ENCODE measurements around the gene ATXN1.

ATXN1 gene

DNA sequence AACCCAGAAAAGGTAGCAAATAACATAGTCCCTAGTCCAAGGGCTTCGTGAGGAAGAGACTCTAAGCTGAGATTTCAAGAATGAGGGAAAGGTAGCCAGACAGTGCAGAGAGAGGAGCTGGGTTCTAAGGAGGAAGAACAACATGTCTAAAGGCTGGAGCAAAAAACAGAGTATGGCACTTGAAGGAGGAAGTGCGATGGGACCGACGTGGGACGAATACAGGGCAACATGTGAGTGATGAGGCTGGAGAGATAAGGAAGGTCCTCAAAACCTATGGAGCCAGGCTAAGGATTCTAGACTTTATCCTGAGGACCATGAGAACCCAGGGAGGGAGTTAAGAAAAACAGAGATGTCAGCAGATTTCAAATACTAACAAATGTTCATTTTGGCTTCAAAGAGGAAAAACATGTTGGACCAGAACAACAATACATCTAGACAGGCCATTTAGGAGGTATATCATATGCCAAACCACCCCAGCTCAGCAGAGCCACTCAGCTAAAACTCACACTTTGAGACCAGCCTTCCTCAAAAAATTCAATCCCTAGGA is 17.5 kb downstream of the ATXN1 start:
- no peak for DNase-seq (ENCODE audit: low spot score)

DNA sequence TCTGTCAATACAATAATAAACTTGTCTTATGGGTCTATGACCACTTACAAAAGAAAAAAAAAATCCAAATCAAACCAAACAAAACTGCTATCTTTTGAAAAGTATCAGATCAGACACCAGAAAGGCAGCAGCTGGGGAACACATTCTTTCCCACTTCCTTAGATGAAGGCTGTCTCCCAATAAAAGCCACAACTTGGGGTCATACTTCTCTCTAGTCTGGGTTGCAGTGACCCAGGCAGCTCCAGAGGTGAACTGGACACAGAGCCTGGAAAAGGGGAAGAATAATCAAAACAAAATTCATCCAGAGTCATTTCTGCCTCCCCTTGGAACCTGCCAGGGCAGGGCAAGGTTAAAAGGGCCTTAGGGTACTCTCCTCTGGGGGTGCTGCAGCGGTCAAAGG is 19.1 kb downstream of the ATXN1 start:
- DNase-seq (ENCODE audit: low spot score), result no peak

- DNase-seq (ENCODE audit: low spot score), result no peak
These were observed 19.9 kb downstream of the ATXN1 start for GRCh38 chr6:16741112-16742016.

DNA sequence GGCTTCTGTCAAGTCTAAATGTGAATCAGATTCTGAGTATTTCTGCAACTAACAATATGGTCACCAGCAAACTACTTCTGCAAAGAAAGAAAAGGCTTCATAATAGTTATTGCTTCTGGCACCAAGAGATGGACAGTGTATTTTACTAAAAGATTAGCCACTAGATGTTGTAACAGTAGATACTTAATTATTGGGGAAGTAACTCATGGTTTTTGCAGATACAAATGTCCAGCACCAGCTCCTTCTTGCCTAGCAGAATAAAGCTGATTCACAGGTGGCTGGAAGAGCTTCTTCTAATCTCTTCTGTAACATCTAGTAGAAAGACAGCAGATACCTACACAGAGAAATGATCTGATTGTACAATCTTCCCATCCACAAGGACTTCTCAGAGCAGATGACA is 21.2 kb downstream of the ATXN1 start:
- DNase-seq (ENCODE audit: low spot score), result no peak

GRCh38 chr6:16739329-16739801 is 21.9 kb downstream of the ATXN1 start:
- no peak for DNase-seq (ENCODE audit: low spot score)

DNA sequence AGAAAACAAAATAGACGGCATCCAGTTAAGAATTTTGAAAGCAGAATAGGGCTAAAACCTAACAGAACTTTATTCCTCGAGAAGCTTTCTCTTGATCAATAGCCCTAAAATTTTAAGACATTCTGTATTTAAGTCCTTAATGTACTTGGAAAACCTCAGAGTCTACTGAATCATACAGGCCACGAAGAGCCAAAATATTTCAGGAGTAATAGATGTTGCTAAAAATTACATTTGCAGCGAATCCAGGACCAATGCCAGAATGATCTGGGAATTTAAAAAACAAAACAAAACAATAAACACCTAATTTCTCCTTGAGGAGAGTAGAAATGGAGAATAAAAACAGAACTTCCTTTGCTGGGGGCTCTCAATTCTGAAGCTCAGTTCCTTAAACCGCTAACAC is 23.3 kb downstream of the ATXN1 start:
- DNase-seq (ENCODE audit: low spot score), result no peak

- no peak for DNase-seq (ENCODE audit: low spot score)
These were observed 24.1 kb downstream of the ATXN1 start for GRCh38 chr6:16736856-16737775.

GRCh38 chr6:16735014-16735413 is 26.2 kb downstream of the ATXN1 start:
- DNase-seq (ENCODE audit: low spot score), result no peak

DNA sequence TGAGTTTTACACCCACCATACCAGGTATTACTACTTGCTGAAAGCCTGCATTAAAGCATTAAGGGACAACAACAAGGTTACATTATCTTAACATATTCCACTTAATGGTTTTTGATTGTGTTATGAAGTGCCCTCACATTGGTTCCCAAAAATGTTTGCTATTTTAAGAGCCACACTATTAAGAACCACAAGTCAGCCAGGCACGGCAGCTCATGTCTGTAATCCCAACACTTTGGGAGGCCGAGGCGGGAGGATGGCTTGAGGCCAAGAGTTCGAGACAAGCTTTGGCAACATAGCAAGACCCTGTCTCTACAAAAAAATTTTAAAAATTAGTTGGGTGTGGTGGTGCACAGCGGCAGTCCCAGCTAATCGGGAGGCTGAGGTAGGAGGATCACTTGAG is 28.2 kb downstream of the ATXN1 start:
- no peak for DNase-seq (ENCODE audit: low spot score)

GRCh38 chr6:16731478-16732051 is 29.7 kb downstream of the ATXN1 start:
- no peak for DNase-seq (ENCODE audit: low spot score)

DNA sequence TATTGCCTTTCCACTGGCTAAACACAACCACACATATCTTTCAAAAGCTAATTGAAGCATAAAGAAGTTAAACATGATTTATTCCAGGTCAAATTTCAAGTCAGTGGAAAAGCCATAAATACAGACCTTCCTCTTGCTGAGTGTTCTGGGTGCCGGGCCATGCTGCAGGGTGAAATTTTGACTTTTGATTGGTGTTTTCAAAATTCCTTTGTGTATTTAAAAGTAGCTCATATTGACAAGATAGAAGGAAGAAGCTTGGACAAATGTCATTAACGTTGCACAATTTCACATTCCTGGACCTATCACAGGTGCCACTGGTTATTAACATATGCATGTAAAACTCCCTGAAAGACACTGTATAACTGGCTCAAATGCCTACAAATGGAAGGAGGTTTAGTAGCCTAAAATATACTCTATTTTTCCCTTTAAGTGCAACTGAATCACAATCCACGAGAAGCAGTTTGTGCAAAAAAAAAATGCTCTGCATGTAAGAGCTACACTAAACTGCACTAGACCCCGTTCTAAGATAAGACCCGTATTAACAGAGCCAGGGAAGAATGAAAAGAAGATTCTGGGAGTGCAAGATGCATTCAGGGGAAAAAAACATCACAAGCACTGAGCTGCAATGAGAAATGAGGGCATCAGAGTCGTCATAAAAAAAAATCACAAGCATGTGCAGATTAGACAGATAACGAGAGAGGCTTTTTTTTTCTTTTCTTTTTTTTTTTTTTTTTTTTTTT is 30.4 kb downstream of the ATXN1 start:
- DNase-seq (ENCODE audit: low spot score), result no peak

DNA sequence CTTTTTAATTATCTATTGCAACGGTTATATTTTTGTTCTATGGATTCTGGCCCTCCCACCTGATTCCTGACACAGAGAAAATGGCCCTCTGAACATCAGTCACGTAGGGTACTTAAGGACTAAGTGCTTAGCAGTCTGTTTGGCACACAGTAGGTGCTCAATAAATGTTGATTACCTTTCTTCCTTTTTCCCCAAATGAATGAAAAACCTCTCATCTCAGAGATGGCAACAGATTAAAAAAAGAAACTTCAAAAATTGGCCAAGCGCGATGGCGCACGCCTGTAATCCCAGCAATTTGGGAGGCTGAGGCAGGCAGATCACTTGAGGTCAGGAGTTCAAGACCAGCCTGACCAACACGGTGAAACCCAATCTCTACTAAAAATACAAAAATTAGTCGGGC is 31.5 kb downstream of the ATXN1 start:
- DNase-seq (ENCODE audit: low spot score), result no peak

- DNase-seq (ENCODE audit: low spot score), result no peak
These were observed 32.0 kb downstream of the ATXN1 start for GRCh38 chr6:16729183-16729691.

DNA sequence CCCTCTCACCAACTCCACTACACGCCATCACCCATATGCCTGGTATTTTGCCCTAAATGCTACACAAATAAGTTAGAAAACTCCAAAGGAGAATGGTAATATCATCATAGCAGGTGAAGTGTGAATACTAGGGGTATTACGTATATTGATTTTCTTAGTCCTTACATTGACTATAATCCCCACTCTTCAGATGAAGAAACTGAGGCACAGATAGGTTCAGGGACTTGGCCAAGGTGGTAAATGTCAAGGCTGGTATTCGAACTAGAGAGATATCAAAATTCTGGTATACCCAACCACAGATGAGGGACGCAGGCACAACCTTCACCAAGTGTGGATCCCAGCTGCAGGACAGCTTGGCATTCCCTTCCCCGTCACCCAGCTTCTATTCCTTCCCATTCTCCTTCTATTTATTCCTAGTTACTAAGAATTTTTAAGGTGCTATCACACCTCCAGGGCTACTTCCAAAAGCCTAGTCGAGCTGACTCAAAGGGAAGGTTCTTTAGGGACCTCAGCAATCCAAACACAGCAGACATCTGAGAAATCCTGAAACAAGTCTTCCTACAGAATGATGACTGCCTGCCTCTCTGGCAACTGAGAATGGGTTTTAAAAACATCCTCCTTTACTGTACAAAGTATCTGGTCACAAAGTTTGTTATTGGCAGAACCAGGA is 32.6 kb downstream of the ATXN1 start:
- no peak for DNase-seq (ENCODE audit: low spot score)

DNA sequence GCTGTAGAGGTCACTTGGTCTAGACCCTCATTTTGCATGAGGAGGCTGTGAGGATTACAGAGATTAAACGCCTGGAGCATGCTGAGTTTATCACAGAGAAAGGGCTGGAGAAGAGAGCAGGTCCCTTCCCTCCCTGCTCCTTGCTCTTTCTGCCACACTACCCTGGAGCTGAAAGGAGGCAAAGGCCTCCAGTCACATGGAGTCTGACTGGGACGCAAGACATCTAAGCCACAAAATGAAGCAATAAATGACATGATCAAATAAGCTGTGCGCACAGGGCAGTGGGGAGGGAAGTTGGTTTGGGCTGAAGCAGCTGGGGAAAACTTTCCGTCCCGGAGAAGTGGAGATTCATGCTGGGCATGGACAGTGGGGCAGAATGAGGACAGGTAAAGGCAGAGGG is 33.3 kb downstream of the ATXN1 start:
- DNase-seq (ENCODE audit: low spot score), result no peak

DNA sequence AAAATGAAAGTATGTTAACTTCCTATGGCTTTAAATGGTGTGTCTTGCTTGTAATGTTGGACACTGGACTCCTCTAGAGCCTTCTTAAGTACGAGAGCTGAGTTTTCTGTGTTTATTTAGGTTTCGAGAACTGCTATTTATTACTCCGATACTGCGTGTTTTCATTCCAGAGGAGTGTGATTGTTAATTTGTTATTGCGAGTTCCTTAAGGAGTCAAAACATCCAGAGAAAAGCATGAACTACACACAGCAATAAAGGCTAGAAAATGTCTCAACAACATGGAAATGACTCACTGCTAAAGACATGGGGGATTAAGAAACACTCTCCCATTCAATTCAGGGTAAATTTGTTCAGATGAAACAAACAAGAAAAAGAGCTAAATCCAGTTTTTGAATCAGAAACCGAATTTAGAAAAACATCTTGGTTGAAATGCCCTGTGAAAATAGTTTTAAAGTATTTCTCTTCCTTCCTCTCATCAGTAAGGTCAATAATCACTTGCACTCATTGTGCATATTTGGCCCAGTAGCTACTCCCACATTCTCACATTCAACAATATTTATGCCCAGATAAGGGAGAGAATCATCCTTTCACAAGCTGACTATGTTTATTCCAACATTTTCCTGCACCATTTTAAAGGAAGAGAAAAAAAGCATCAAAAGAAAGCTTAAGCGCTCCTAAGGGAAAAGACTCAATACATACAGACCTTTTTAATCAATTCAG is 36.0 kb downstream of the ATXN1 start:
- peak; percentile 42 for DNase-seq (ENCODE audit: low spot score)

GRCh38 chr6:16723826-16724225 is 37.4 kb downstream of the ATXN1 start:
- DNase-seq (ENCODE audit: low spot score), result peak; percentile 79

- DNase-seq (ENCODE audit: low spot score), result no peak
These were observed 37.9 kb downstream of the ATXN1 start for GRCh38 chr6:16723402-16723801.

GRCh38 chr6:16722630-16723029 is 38.6 kb downstream of the ATXN1 start:
- DNase-seq (ENCODE audit: low spot score), result no peak

DNA sequence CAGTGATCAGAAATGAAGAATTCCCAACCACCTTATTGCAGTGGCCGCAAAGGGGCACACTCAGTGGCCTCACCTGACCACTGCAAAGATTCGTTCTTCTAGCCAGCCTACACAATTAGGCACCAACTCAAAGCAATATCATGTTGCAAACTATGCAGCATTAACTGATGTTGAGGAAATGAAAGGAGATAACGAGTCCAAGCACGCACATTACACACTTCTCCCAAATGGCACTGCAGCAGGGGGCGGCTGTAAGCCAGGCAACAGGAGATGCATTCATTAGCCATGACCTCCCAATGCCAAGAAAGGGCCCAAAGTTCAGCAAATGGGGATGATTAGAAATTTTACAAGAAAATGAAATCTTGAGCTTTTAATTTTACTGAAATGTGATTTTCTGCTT is 39.3 kb downstream of the ATXN1 start:
- peak; percentile 58 for DNase-seq (ENCODE audit: low spot score)
